Transverse colon (tissue), 4 donors: ENCODE results near the gene SMG1.
"Not testable (repeated sequence)": the region's sequence is repeated elsewhere in the genome, so short reads cannot be mapped to it uniquely, and the experiment has no call there.

Source experiments
- EP300 ChIP-seq: sonication (generic); formaldehyde crosslinking; IDR thresholded peaks from one replicate; pipeline ENCODE4 v1.6.1; 2017; ENCODE audit warnings: antibody characterized with exemption, low read depth
- POLR2A ChIP-seq: fragments of 450-650 bp; IDR thresholded peaks from one replicate; pipeline ENCODE4 v1.6.1; 2016; ENCODE audit warnings: antibody characterized with exemption, mild to moderate bottlenecking, moderate library complexity
- POLR2AphosphoS5 ChIP-seq, 3 donors: sonication (generic); formaldehyde crosslinking; IDR thresholded peaks; one replicate each; pipeline ENCODE4 v1.6.1; 2016; ENCODE audit warnings: antibody characterized with exemption in 3 of 3
- TF ChIP-seq, protein P1 (sequence below), 5 experiments: fragments of 200-600 bp in 3 of 5; fragments of 450-650 bp in 2 of 5; sonication (generic) in 3 of 5; IDR thresholded peaks; 1 replicate in 2 of 5; 2 replicates in 3 of 5; pipeline ENCODE4 v1.5.1; 2016 to 2017; ENCODE audit warnings: antibody characterized with exemption in 5 of 5, inconsistent platforms in 3 of 5, mild to moderate bottlenecking in 2 of 5, moderate library complexity in 1 of 5

DNA sequence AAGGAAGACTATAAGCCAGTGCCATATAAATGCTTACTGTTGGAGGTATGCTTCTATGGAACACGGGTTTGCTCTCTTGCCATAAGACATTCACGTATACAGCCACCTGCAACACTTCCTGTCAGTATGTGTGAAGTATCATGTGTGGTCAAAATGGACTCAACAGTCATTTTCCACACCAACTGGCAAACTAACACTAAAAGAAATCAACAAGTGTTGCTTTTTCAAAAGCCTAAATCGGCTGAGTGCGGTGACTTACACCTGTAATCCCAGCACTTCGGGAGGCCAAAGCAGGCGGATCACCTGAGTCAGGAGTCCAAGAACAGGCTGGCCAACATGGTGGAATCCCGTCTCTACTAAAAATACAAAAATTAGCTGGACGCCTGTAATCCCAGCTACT lies 3.1 kb downstream of the SMG1 start:
- TF ChIP-seq, protein P1, sequence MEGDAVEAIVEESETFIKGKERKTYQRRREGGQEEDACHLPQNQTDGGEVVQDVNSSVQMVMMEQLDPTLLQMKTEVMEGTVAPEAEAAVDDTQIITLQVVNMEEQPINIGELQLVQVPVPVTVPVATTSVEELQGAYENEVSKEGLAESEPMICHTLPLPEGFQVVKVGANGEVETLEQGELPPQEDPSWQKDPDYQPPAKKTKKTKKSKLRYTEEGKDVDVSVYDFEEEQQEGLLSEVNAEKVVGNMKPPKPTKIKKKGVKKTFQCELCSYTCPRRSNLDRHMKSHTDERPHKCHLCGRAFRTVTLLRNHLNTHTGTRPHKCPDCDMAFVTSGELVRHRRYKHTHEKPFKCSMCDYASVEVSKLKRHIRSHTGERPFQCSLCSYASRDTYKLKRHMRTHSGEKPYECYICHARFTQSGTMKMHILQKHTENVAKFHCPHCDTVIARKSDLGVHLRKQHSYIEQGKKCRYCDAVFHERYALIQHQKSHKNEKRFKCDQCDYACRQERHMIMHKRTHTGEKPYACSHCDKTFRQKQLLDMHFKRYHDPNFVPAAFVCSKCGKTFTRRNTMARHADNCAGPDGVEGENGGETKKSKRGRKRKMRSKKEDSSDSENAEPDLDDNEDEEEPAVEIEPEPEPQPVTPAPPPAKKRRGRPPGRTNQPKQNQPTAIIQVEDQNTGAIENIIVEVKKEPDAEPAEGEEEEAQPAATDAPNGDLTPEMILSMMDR (IDR thresholded peaks at IDR 0.05), result not testable (repeated sequence)
- not testable (repeated sequence) for TF ChIP-seq POLR2A; POLR2AphosphoS5 (IDR thresholded peaks at IDR 0.05); EP300
